ENCODE measurements around the gene CTCF.

The CTCF gene

DNA sequence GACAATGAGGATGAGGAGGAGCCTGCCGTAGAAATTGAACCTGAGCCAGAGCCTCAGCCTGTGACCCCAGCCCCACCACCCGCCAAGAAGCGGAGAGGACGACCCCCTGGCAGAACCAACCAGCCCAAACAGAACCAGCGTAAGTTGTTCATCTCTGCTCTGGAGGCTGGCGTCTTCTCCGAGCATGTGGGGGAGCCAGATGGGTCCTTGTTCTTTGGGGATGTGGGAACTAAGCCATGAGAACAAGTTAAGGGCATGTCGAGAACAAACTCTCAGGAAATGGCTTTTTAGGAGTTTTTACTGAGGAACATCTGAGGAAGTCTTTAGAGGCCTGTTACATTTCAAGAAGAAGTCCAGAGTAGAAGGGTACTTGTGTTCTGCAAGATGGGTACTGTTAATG, 74.4 kb downstream of the CTCF start:
- no peak for DNase-seq (ENCODE audit: low read depth)
- H3K4me3 ChIP-seq (ENCODE audit: low read length) = no peak overlapping the region
- TF ChIP-seq, protein P1, sequence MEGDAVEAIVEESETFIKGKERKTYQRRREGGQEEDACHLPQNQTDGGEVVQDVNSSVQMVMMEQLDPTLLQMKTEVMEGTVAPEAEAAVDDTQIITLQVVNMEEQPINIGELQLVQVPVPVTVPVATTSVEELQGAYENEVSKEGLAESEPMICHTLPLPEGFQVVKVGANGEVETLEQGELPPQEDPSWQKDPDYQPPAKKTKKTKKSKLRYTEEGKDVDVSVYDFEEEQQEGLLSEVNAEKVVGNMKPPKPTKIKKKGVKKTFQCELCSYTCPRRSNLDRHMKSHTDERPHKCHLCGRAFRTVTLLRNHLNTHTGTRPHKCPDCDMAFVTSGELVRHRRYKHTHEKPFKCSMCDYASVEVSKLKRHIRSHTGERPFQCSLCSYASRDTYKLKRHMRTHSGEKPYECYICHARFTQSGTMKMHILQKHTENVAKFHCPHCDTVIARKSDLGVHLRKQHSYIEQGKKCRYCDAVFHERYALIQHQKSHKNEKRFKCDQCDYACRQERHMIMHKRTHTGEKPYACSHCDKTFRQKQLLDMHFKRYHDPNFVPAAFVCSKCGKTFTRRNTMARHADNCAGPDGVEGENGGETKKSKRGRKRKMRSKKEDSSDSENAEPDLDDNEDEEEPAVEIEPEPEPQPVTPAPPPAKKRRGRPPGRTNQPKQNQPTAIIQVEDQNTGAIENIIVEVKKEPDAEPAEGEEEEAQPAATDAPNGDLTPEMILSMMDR (IDR thresholded peaks at IDR 0.05; ENCODE audit: insufficient read depth, low read depth, low read length, missing control alignments) = no peak

GRCh38 chr16:67637625-67638024, 75.3 kb downstream of the CTCF start:
- TF ChIP-seq, protein P1 (IDR thresholded peaks at IDR 0.05; ENCODE audit: insufficient read depth, low read depth, low read length, missing control alignments) = no peak
- no peak for DNase-seq (ENCODE audit: low read depth)
- H3K4me3 ChIP-seq (ENCODE audit: low read length) = no peak overlapping the region

GRCh38 chr16:67641779-67642708, 79.7 kb downstream of the CTCF start:
- TF ChIP-seq, protein P1 (IDR thresholded peaks at IDR 0.05; ENCODE audit: insufficient read depth, low read depth, low read length, missing control alignments) = no peak

GRCh38 chr16:67644038-67644437, 81.7 kb downstream of the CTCF start:
- no peak overlapping the region for H3K4me3 ChIP-seq (ENCODE audit: low read length)
- TF ChIP-seq, protein P1 (IDR thresholded peaks at IDR 0.05; ENCODE audit: insufficient read depth, low read depth, low read length, missing control alignments) = no peak
- DNase-seq (ENCODE audit: low read depth) = no peak

More at GRCh38 chr16:67641779-67642708, 79.7 kb downstream of the CTCF start:
- DNase-seq (ENCODE audit: low read depth) = peak; percentile 69
- H3K4me3 ChIP-seq (ENCODE audit: low read length) = no peak overlapping the region

GRCh38 chr16:67645397-67646121, 83.2 kb downstream of the CTCF start:
- DNase-seq (ENCODE audit: low read depth) = no peak
- TF ChIP-seq, protein P1 (IDR thresholded peaks at IDR 0.05; ENCODE audit: insufficient read depth, low read depth, low read length, missing control alignments) = no peak
- no peak overlapping the region for H3K4me3 ChIP-seq (ENCODE audit: low read length)

DNA sequence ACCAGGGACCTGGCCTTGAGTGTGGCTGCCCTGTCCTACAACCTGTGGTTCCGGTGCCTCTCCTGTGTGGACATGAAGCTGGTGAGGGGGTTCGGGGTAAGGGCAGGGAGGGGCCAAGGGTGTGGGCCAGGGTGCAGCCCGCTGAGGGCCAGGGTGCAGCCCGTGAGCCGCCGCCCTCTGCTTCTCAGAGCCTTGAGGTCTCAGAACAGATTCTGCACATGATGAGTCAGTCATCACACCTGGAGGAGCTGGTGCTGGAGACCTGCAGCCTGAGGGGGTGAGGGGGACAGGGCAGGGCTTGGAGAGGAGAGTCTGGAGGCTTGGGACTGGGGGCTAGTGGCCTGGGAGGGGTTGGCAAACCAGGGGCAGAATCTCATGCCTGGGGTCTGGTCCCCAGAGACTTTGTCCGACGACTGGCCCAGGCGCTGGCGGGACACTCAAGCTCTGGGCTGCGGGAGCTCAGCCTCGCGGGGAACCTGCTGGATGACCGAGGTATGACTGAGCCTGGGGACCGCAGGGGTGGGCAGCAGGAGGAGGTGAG, 84.9 kb downstream of the CTCF start:
- TF ChIP-seq, protein P1 (IDR thresholded peaks at IDR 0.05; ENCODE audit: insufficient read depth, low read depth, low read length, missing control alignments) = no peak
- H3K4me3 ChIP-seq (ENCODE audit: low read length) = no peak overlapping the region
- peak; percentile 58 for DNase-seq (ENCODE audit: low read depth)

All from epithelial cell of esophagus (primary cell).